Endothelial cell of umbilical vein (primary cell): ENCODE results near the gene NR2E3. TPM values are rescaled to one million over a fixed set of nuclear protein-coding genes. Genes with fewer than 3 reads are reported as not detected.

Experiments
- BruUV-seq: library from RNA; stranded (reverse); fragments of 400-500 nt; replicated peaks from 2 replicates; lab custom pipeline; 2021; lab: Mats Ljungman, UMichigan
- CTCF ChIA-PET: fragments of 300-600, 350-600 bp; sonication (Branson Sonifier 250); formaldehyde crosslinking; loops from one replicate; lab custom pipeline; 2021; ENCODE audit warnings: antibody characterized with exemption, inconsistent platforms; lab: Charles Lee
- POLR2A ChIA-PET: fragments of 300-600, 350-600 bp; sonication (Branson Sonifier 250); formaldehyde crosslinking; loops from one replicate; lab custom pipeline; 2021; ENCODE audit warnings: antibody characterized with exemption, inconsistent platforms; lab: Charles Lee
- DNase-seq: peaks from one replicate; pipeline ENCODE4 v3.0.0-alpha.2; 2011; ENCODE audit warnings: low read depth, low spot score
- FAIRE-seq: peaks from 2 replicates; lab custom pipeline; 2011; peaks lifted over from hg19 to GRCh38; lab: Jason Lieb, UNC
- H2AFZ ChIP-seq: 2 replicates; pipeline ENCODE4 v1.6.0; 2012; ENCODE audit warnings: low read depth, low read length, control low read depth, inconsistent platforms
- H3K27ac ChIP-seq: 2 replicates; pipeline ENCODE4 v1.5.1; 2011; ENCODE audit warnings: low read depth, mild to moderate bottlenecking, control low read depth, low read length, moderate library complexity; ENCODE audit not compliant: insufficient read depth
- H3K27me3 ChIP-seq, 2 experiments: 2 replicates each; pipeline versions ENCODE4 v1.6.0 to v1.6.1; 2011; ENCODE audit warnings: low read length in 2 of 2, mixed read lengths in 1 of 2; ENCODE audit not compliant: control insufficient read depth in 2 of 2, insufficient read depth in 2 of 2
- H3K36me3 ChIP-seq, 2 experiments: 2 replicates in 1 of 2; 3 replicates in 1 of 2; pipeline ENCODE4 v1.5.1; 2011; ENCODE audit warnings: low read length in 2 of 2, mild to moderate bottlenecking in 1 of 2, moderate library complexity in 1 of 2; ENCODE audit not compliant: control insufficient read depth in 2 of 2, insufficient read depth in 2 of 2; ENCODE audit errors: extremely low read depth in 1 of 2
- H3K4me1 ChIP-seq: 3 replicates; pipeline ENCODE4 v1.5.1; 2011; ENCODE audit warnings: mild to moderate bottlenecking, low read length; ENCODE audit not compliant: control insufficient read depth, insufficient read depth; ENCODE audit errors: extremely low read depth
- H3K4me2 ChIP-seq: 2 replicates; pipeline ENCODE4 v1.6.1; 2011; ENCODE audit warnings: low read length, control low read depth, mixed read lengths; ENCODE audit not compliant: insufficient read depth
- H3K4me3 ChIP-seq, 3 experiments: fragments of 200-600 bp in 1 of 3; sonication (generic), shearing (Covaris generic) in 1 of 3; replicated peaks in 1 of 3; 2 replicates each; pipeline ENCODE4 v1.5.1; 2011 to 2016; ENCODE audit warnings: control low read depth in 3 of 3, low read length in 3 of 3, mild to moderate bottlenecking in 2 of 3, inconsistent platforms in 1 of 3, low read depth in 1 of 3, moderate library complexity in 1 of 3; ENCODE audit not compliant: insufficient read depth in 1 of 3
- H3K79me2 ChIP-seq: 2 replicates; pipeline ENCODE4 v1.6.0; 2012; ENCODE audit warnings: low read length, inconsistent platforms; ENCODE audit not compliant: control insufficient read depth, insufficient read depth
- H3K9ac ChIP-seq: replicated peaks from 2 replicates; pipeline ENCODE3; 2011; ENCODE audit warnings: low read length, control low read depth; ENCODE audit not compliant: insufficient read depth; ENCODE audit errors: extremely low read depth
- H3K9me1 ChIP-seq: replicated peaks from 3 replicates; pipeline ENCODE4 v1.6.0; 2011; ENCODE audit warnings: mild to moderate bottlenecking, low read length; ENCODE audit not compliant: control insufficient read depth, insufficient read depth; ENCODE audit errors: extremely low read depth
- H3K9me3 ChIP-seq: replicated peaks from 2 replicates; pipeline ENCODE4 v1.5.1; 2012; ENCODE audit warnings: low read length, inconsistent platforms; ENCODE audit not compliant: control insufficient read depth, insufficient read depth
- H4K20me1 ChIP-seq: replicated peaks from 2 replicates; pipeline ENCODE3; 2011; ENCODE audit warnings: mild to moderate bottlenecking, low read length; ENCODE audit not compliant: control insufficient read depth, insufficient read depth; ENCODE audit errors: extremely low read depth
- EZH2 ChIP-seq: IDR thresholded peaks from 2 replicates; pipeline ENCODE4 v1.6.1; 2012; ENCODE audit warnings: borderline replicate concordance, low read depth, mild to moderate bottlenecking, moderate library complexity, low read length, inconsistent platforms; ENCODE audit not compliant: severe bottlenecking
- FOS ChIP-seq: IDR thresholded peaks from 2 replicates; pipeline ENCODE4 v1.6.1; 2011; ENCODE audit warnings: mild to moderate bottlenecking, low read length, moderate library complexity, borderline replicate concordance; ENCODE audit not compliant: insufficient read depth
- GATA2 ChIP-seq: IDR thresholded peaks from 2 replicates; pipeline ENCODE4 v1.7.0; 2011; ENCODE audit warnings: low read depth, mild to moderate bottlenecking, moderate library complexity, mixed read lengths, low read length; ENCODE audit not compliant: insufficient read length, insufficient read depth
- JUN ChIP-seq: IDR thresholded peaks from 2 replicates; pipeline ENCODE4 v1.6.1; 2011; ENCODE audit warnings: borderline replicate concordance, low read depth; ENCODE audit not compliant: insufficient read length, insufficient read depth
- MYC ChIP-seq: IDR thresholded peaks from one replicate; pipeline ENCODE4 v1.6.1; 2011; ENCODE audit warnings: mild to moderate bottlenecking, low read depth, low read length
- POLR2A ChIP-seq: IDR thresholded peaks from 2 replicates; pipeline ENCODE4 v1.6.1; 2012; ENCODE audit warnings: low read depth, mild to moderate bottlenecking, control low read depth, low read length
- POLR2AphosphoS5 ChIP-seq: IDR thresholded peaks from 2 replicates; pipeline ENCODE4 v1.6.1; 2012; ENCODE audit warnings: low read depth, mild to moderate bottlenecking, control low read depth, low read length, moderate library complexity; ENCODE audit not compliant: insufficient read depth
- dilution Hi-C: fragments of 300-500 bp; cut with MboI; formaldehyde crosslinking; loops from one replicate; pipeline ENCODE4 v1.15.0; 2019; ENCODE audit warnings: low sequenced_read_pairs; ENCODE audit not compliant: extremely low pct_ligation_motif_present
- intact Hi-C: fragments of 100-400 bp; cut with micrococcal nuclease; formaldehyde crosslinking; loops from one replicate; pipeline ENCODE4 v1.10.0; 2022
- polyA plus RNA-seq, 4 experiments: library from polyadenylated mRNA; depleted of rRNA in 3 of 4; stranded (reverse) in 3 of 4; unstranded in 1 of 4; fragments of >200 nt; gene quantifications; 2 replicates each; pipeline versions ENCODE4 v1.2.1 to v1.2.3, GENCODE V29; 2011 to 2012; ENCODE audit warnings: missing spikeins in 1 of 4
- total RNA-seq: library from RNA; stranded (reverse); gene quantifications from 2 replicates; pipeline ENCODE4 v1.2.3, GENCODE V29; 2021
- TF ChIP-seq, protein P1 (sequence below), 2 donors: IDR thresholded peaks; 1 replicate in 1 of 2; 2 replicates in 1 of 2; pipeline ENCODE4 v1.5.1; 2011; ENCODE audit warnings: low read length in 2 of 2, mild to moderate bottlenecking in 2 of 2, moderate library complexity in 2 of 2, control low read depth in 1 of 2, inconsistent platforms in 1 of 2, low read depth in 1 of 2; ENCODE audit not compliant: insufficient read depth in 1 of 2; ENCODE audit errors: extremely low read depth in 1 of 2
- TF ChIP-seq, protein P2 (sequence below): IDR thresholded peaks from 2 replicates; pipeline ENCODE4 v1.6.1; 2011; ENCODE audit not compliant: insufficient read depth, insufficient read length

NR2E3 gene
- total and polyA plus RNA-seq, 2 donors (not counting 3 experiments of a cell fraction or from before 2014, with no cell fraction given), result 0.04 to 0.38 TPM

DNA sequence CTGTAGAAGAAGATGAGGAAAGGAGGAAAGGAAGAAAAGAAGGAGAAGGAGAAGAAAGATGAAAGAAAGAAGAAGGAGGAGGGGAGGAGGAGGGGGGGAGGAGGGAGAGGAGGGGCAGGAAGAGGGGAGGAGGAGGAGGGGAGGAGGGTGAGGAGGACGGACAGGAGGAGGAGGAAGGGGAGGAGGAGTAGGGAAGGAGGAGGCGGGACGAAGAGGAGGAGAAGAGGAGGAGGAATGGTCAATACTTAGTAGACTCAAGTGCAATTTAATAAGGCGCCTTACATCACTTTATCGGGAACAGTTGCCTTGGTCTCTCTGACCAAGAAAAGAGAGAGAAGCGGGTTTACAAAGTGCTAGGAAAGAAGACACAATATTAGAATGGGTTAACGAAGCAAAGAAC lies 23.7 kb upstream of the NR2E3 start:
- H3K9me3 ChIP-seq, result no peaks in the 10 kb centered on the region
- TF ChIP-seq EZH2, result no peak
- TF ChIP-seq GATA2, result no peak
- TF ChIP-seq JUN, result no peak
- no peak for TF ChIP-seq FOS
- TF ChIP-seq, protein P1, sequence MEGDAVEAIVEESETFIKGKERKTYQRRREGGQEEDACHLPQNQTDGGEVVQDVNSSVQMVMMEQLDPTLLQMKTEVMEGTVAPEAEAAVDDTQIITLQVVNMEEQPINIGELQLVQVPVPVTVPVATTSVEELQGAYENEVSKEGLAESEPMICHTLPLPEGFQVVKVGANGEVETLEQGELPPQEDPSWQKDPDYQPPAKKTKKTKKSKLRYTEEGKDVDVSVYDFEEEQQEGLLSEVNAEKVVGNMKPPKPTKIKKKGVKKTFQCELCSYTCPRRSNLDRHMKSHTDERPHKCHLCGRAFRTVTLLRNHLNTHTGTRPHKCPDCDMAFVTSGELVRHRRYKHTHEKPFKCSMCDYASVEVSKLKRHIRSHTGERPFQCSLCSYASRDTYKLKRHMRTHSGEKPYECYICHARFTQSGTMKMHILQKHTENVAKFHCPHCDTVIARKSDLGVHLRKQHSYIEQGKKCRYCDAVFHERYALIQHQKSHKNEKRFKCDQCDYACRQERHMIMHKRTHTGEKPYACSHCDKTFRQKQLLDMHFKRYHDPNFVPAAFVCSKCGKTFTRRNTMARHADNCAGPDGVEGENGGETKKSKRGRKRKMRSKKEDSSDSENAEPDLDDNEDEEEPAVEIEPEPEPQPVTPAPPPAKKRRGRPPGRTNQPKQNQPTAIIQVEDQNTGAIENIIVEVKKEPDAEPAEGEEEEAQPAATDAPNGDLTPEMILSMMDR (IDR thresholded peaks at IDR 0.05; ENCODE audit: extremely low read depth in 1 of 2, insufficient read depth in 1 of 2, low read depth in 1 of 2, low read length in 2 of 2), result no peak
- no peak for TF ChIP-seq POLR2AphosphoS5
- TF ChIP-seq MYC, result no peak
- no peak for TF ChIP-seq POLR2A
- TF ChIP-seq, protein P2, sequence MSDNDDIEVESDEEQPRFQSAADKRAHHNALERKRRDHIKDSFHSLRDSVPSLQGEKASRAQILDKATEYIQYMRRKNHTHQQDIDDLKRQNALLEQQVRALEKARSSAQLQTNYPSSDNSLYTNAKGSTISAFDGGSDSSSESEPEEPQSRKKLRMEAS, result no peak
- no peaks in the 10 kb centered on the region for H3K9me1 ChIP-seq
- no peak overlapping the region for H3K4me3 ChIP-seq
- ChIA-PET POLR2A (no interaction called here), CTCF (interaction anchor here (3.3 kb wide), 1 partner anchor 34 kb away, joined by 26 read pairs; no protein-coding TSS in a partner anchor)
- H3K27me3 ChIP-seq, result no peaks in the 10 kb centered on the region
- no peak overlapping the region for H3K9ac ChIP-seq
- H3K79me2 ChIP-seq, result no peaks in the 10 kb centered on the region
- dilution Hi-C loops (no loop called here), intact Hi-C loops (no loop called here)
- DNase-seq (no peak), FAIRE-seq (no peak)
- peaks cover 40% of the 10 kb centered on the region for H3K4me1 ChIP-seq
- H3K4me2 ChIP-seq, result no peak overlapping the region
- H3K27ac ChIP-seq, result no peak overlapping the region
- H3K36me3 ChIP-seq, result no peaks in the 10 kb centered on the region
- no TSS peak for BruUV-seq
- H4K20me1 ChIP-seq, result no peaks in the 10 kb centered on the region
- H2AFZ ChIP-seq, result no peak overlapping the region
